ENCODE data around the gene DYNC1H1. TPM values are rescaled to one million over a fixed set of nuclear protein-coding genes. Genes with fewer than 3 reads are reported as not detected.

Gene DYNC1H1
- total and polyA plus RNA-seq, 2 donors (not counting 1 experiment from before 2014, with no cell fraction given): 73.2 to 257 TPM

GRCh38 chr14:101991352-101991751 is 27.0 kb downstream of the DYNC1H1 start:
- POLR2A ChIA-PET: no interaction called here
- Histone ChIP-seq H3K4me3 (ENCODE audit: control extremely low read depth in 1 of 5, extremely low read depth in 1 of 5, insufficient read depth in 1 of 5, low read depth in 2 of 5, low read length in 4 of 5) (no peak overlapping the region), H4K20me1 (ENCODE audit: control insufficient read depth, insufficient read depth, low read length, poor library complexity, severe bottlenecking) (peaks cover 31% of the 10 kb centered on the region), H3K9ac (ENCODE audit: low read length) (no peak overlapping the region), H3K36me3 (replicated peaks in 1 of 2; ENCODE audit: control extremely low read depth in 1 of 2, control insufficient read depth in 1 of 2, extremely low read depth in 1 of 2, insufficient read depth in 2 of 2, low read length in 1 of 2) (peaks cover 3 to 75% of the 10 kb centered on the region in 2 experiments), H3K4me2 (replicated peaks; ENCODE audit: low read depth, low read length, poor library complexity, severe bottlenecking) (no peak overlapping the region), H3K27ac (ENCODE audit: low read length in 2 of 2) (no peak overlapping the region), H3K27me3 (replicated peaks in 1 of 4; ENCODE audit: control extremely low read depth in 1 of 4, control insufficient read depth in 3 of 4, insufficient read depth in 4 of 4, low read length in 3 of 4) (no peaks in the 10 kb centered on the region), H3K79me2 (ENCODE audit: control insufficient read depth, insufficient read depth, low read length) (peaks cover 6% of the 10 kb centered on the region), H3K4me1 (ENCODE audit: control insufficient read depth in 2 of 2, insufficient read depth in 2 of 2, low read length in 2 of 2) (peaks cover 11% of the 10 kb centered on the region in 2 donors), H2AFZ (ENCODE audit: insufficient read depth, low read depth, low read length, poor library complexity, severe bottlenecking) (no peak overlapping the region), H3K9me3 (ENCODE audit: control extremely low read depth in 1 of 3, control insufficient read depth in 2 of 3, insufficient read depth in 1 of 3, low read length in 2 of 3) (no peaks in the 10 kb centered on the region)
- no peaks in the 10 kb centered on the region for H3K9me3 Mint-ChIP-seq (ENCODE audit: insufficient read depth)
- TF ChIP-seq CTCF (IDR thresholded peaks at IDR 0.05) (no peak), EZH2 (IDR thresholded peaks at IDR 0.05; ENCODE audit: borderline replicate concordance, insufficient read depth, low read depth, low read length, poor library complexity, severe bottlenecking) (no peak)
- no peaks in the 10 kb centered on the region for H3K27me3 Mint-ChIP-seq
- ATAC-seq (ENCODE audit: low read depth) (no peak), DNase-seq (no peak)
- intact Hi-C loops (cut with micrococcal nuclease): no loop called here
- 69% methylated on average over 5 of the region's 5 CpGs for WGBS (ENCODE audit: insufficient coverage)
- H3K4me3 Mint-ChIP-seq: no peak overlapping the region
- H3K27ac Mint-ChIP-seq: no peak overlapping the region
- peaks cover 17% of the 10 kb centered on the region for H3K4me1 Mint-ChIP-seq
- CTCF ChIA-PET: interaction anchor here (1.6 to 4.8 kb wide), 5 partner anchors 30 to 284 kb away, joined by 5 to 36 read pairs (median 22); no protein-coding TSS in a partner anchor

GRCh38 chr14:101992708-101993107 is 28.3 kb downstream of the DYNC1H1 start:
- 43% methylated on average over 7 of the region's 7 CpGs for WGBS (ENCODE audit: insufficient coverage)
- Histone ChIP-seq H2AFZ (ENCODE audit: insufficient read depth, low read depth, low read length, poor library complexity, severe bottlenecking) (no peak overlapping the region), H4K20me1 (ENCODE audit: control insufficient read depth, insufficient read depth, low read length, poor library complexity, severe bottlenecking) (peaks cover 22% of the 10 kb centered on the region), H3K4me2 (replicated peaks; ENCODE audit: low read depth, low read length, poor library complexity, severe bottlenecking) (peak overlapping the region; percentile 10), H3K27me3 (replicated peaks in 1 of 4; ENCODE audit: control extremely low read depth in 1 of 4, control insufficient read depth in 3 of 4, insufficient read depth in 4 of 4, low read length in 3 of 4) (no peaks in the 10 kb centered on the region), H3K36me3 (replicated peaks in 1 of 2; ENCODE audit: control extremely low read depth in 1 of 2, control insufficient read depth in 1 of 2, extremely low read depth in 1 of 2, insufficient read depth in 2 of 2, low read length in 1 of 2) (peaks cover 0 to 75% of the 10 kb centered on the region in 2 experiments), H3K4me3 (ENCODE audit: control extremely low read depth in 1 of 5, extremely low read depth in 1 of 5, insufficient read depth in 1 of 5, low read depth in 2 of 5, low read length in 4 of 5) (no peak overlapping the region), H3K9ac (ENCODE audit: low read length) (no peak overlapping the region), H3K79me2 (ENCODE audit: control insufficient read depth, insufficient read depth, low read length) (peaks cover 10% of the 10 kb centered on the region), H3K9me3 (ENCODE audit: control extremely low read depth in 1 of 3, control insufficient read depth in 2 of 3, insufficient read depth in 1 of 3, low read length in 2 of 3) (no peaks in the 10 kb centered on the region), H3K4me1 (ENCODE audit: control insufficient read depth in 2 of 2, insufficient read depth in 2 of 2, low read length in 2 of 2) (peaks cover 11% of the 10 kb centered on the region in 2 donors), H3K27ac (ENCODE audit: low read length in 2 of 2) (peak overlapping the region in 1 of 2 donors; percentile 34)
- H3K4me1 Mint-ChIP-seq: peaks cover 17% of the 10 kb centered on the region
- intact Hi-C loops (cut with micrococcal nuclease): loop anchor here (1.0 kb wide), 2 partner anchors 31 to 285 kb away; no protein-coding TSS in a partner anchor
- H3K27ac Mint-ChIP-seq: peak overlapping the region; percentile 66
- peak; percentile 72 for DNase-seq
- no peak for TF ChIP-seq EZH2 (IDR thresholded peaks at IDR 0.05; ENCODE audit: borderline replicate concordance, insufficient read depth, low read depth, low read length, poor library complexity, severe bottlenecking)
- peak; percentile 21 for TF ChIP-seq CTCF (IDR thresholded peaks at IDR 0.05)
- H3K27me3 Mint-ChIP-seq: no peaks in the 10 kb centered on the region
- ChIA-PET POLR2A (interaction anchor here (0.8 kb wide), 1 partner anchor 44 kb away, joined by 3 read pairs; no protein-coding TSS in a partner anchor), CTCF (interaction anchor here (0.8 to 4.8 kb wide), 12 partner anchors 10 to 289 kb away, joined by 3 to 36 read pairs (median 4); no protein-coding TSS in a partner anchor)
- H3K9me3 Mint-ChIP-seq (ENCODE audit: insufficient read depth): no peaks in the 10 kb centered on the region
- no peak overlapping the region for H3K4me3 Mint-ChIP-seq
- ATAC-seq (ENCODE audit: low read depth): peak; percentile 92
